ENCODE measurements around the gene ITFG1. TPM values are rescaled to one million over a fixed set of nuclear protein-coding genes. Genes with fewer than 3 reads are reported as not detected.
"Not testable (repeated sequence)": the region's sequence is repeated elsewhere in the genome, so short reads cannot be mapped to it uniquely, and the experiment has no call there.

Gene ITFG1
- total RNA-seq, 4 donors from 2014 or later = 31.7 to 66.0 (median 38.1) TPM

DNA sequence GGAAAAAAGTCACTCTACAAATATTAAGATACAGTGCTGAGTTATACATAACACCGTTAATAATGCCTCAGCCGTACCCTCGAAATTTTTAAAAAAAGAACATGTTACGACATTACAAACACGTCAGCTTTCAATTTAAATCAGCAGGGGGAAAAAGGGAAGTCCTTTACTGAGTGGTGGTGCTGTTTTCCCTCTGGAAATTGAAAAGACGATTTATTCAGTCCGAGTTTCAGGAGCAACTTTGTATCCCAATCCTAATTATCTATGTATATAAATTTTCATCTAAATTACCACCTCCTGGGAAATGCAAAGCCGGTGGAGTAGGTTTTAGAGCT, 318.4 kb downstream of the ITFG1 start:
- intact Hi-C loops (cut with DNase I; ENCODE audit: low total_unique reads) = no loop called here
- 0 to 1% methylated on average over 8 of the region's 8 CpGs for WGBS, 2 donors
- TF ChIP-seq, protein P1, sequence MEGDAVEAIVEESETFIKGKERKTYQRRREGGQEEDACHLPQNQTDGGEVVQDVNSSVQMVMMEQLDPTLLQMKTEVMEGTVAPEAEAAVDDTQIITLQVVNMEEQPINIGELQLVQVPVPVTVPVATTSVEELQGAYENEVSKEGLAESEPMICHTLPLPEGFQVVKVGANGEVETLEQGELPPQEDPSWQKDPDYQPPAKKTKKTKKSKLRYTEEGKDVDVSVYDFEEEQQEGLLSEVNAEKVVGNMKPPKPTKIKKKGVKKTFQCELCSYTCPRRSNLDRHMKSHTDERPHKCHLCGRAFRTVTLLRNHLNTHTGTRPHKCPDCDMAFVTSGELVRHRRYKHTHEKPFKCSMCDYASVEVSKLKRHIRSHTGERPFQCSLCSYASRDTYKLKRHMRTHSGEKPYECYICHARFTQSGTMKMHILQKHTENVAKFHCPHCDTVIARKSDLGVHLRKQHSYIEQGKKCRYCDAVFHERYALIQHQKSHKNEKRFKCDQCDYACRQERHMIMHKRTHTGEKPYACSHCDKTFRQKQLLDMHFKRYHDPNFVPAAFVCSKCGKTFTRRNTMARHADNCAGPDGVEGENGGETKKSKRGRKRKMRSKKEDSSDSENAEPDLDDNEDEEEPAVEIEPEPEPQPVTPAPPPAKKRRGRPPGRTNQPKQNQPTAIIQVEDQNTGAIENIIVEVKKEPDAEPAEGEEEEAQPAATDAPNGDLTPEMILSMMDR (IDR thresholded peaks at IDR 0.05) = no peak
- no peak for TF ChIP-seq POLR2A (IDR thresholded peaks at IDR 0.05)
- no peak for DNase-seq (ENCODE audit: low spot score in 2 of 2)
- H3K4me3 ChIP-seq (ENCODE audit: low read depth, poor library complexity, severe bottlenecking) = no peak overlapping the region

DNA sequence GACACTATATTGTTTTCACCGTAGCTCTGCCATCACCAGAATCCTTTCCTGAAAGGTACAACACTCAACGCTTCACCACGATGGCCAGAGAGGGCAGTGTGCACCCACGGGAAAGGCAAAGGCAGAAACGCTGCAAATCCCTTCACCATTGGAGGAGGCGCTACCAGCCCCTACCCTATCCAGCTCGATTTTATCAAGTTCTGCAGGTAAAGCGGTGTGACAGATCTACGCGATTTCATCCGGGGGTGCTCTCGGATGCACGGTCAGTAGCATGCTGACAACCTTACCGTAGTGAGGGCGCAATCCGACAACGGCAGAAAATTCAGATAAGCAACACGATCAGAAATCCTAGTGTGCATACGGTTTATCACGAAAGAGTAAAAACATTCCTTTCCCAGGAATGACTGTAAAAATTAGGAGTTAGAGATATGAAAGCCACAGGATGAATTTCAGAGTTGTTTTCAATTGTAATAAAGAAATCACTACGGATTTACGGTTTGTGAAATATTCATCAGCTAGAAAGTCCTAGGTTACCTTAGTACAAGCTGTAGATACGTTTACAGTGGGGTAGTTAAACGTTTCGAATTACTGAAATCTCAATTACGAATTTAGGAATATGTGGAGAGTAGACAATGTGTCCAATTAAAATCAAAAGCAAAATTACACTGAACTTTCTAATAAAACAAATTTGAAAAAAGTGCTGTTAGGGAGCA, 318.9 kb downstream of the ITFG1 start:
- intact Hi-C loops (cut with DNase I; ENCODE audit: low total_unique reads) = no loop called here
- TF ChIP-seq, protein P1 (IDR thresholded peaks at IDR 0.05) = peak in 1 of 3 donors; percentile 50
- TF ChIP-seq POLR2A (IDR thresholded peaks at IDR 0.05) = no peak
- H3K4me3 ChIP-seq (ENCODE audit: low read depth, poor library complexity, severe bottlenecking) = no peak overlapping the region
- WGBS, 2 donors = 1 to 2% methylated on average over 26 of the region's 26 CpGs
- DNase-seq (ENCODE audit: low spot score in 2 of 2) = peak; percentile 73 to 94

DNA sequence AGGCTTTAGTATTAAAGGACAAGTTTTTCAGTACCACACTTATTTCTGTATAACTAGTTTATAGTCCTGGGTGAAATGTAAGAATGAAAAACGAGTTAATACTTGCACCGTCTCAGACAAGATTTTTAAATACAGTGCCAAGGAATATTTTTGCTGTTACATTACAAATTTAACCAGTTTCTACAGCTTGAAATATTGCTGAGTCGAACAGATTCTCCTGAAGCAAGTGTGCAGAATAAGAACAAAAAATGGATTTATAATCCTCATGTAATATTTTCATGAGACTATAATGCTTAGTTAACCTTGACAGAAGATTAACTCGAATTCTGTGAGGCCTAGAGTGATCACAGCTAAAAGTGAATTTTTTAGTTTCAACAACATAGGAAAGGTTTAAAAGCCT, 320.2 kb downstream of the ITFG1 start:
- no peak overlapping the region for H3K4me3 ChIP-seq (ENCODE audit: low read depth, poor library complexity, severe bottlenecking)
- no peak for DNase-seq (ENCODE audit: low spot score in 2 of 2)
- TF ChIP-seq, protein P1 (IDR thresholded peaks at IDR 0.05) = no peak
- no peak for TF ChIP-seq POLR2A (IDR thresholded peaks at IDR 0.05)
- WGBS, 2 donors = 43 to 54% methylated on average over 4 of the region's 4 CpGs
- intact Hi-C loops (cut with DNase I; ENCODE audit: low total_unique reads) = no loop called here

DNA sequence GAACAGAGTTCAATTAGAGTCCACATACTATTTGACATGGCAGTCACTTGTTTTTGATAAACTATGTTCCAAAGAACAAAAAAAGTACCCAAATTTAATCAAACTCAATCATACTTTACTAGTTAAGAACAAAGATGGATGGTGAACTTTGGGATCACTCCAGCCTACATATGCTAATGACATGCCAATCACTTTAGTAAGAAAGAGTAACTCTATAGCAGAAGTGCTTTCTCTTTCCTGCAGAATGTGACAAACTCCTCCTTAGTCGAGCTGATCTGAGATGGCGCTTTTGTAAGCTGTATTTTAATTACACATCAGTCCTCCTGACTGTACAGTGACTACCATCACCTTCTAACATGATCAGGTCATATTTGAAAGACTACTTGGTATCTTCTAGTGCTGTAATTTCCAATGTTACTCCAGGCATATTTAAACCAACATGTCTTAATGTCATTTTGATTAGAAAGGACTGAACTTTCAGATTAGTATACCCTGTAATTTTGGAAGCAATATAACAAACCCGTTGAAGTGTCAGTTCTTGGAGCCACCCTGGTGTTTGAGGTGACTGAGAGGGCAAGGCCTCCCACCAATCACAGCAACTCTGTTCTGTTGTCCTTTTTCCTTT, 321.2 kb downstream of the ITFG1 start:
- H3K4me3 ChIP-seq (ENCODE audit: low read depth, poor library complexity, severe bottlenecking) = no peak overlapping the region
- no peak for TF ChIP-seq POLR2A (IDR thresholded peaks at IDR 0.05)
- TF ChIP-seq, protein P1 (IDR thresholded peaks at IDR 0.05) = no peak
- DNase-seq (ENCODE audit: low spot score in 2 of 2) = no peak
- 45 to 52% methylated on average over 3 of the region's 3 CpGs for WGBS, 2 donors
- intact Hi-C loops (cut with DNase I; ENCODE audit: low total_unique reads) = no loop called here

DNA sequence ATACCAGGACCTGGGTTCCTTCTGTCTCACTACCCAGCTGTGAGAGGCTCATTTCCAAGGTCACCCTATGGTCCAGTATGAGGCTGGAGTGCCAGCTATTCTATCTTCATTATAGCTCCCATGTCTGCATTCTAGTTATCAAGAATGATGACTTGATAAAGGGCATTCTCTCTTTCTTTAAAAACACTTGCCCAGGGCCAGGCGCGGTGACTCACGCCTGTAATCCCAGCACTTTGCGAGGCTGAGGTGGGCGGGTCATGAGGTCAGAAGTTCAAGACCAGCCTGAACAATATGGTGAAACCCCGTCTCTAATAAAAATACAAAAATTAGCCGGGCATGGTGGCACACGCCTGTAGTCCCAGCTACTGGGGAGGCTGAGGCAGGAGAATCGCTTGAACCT, 322.9 kb downstream of the ITFG1 start:
- H3K4me3 ChIP-seq (ENCODE audit: low read depth, poor library complexity, severe bottlenecking); intact Hi-C loops (cut with DNase I; ENCODE audit: low total_unique reads); DNase-seq (ENCODE audit: low spot score in 2 of 2): not testable (repeated sequence)
- WGBS, 2 donors = 84 to 88% methylated on average over 9 of the region's 9 CpGs

DNA sequence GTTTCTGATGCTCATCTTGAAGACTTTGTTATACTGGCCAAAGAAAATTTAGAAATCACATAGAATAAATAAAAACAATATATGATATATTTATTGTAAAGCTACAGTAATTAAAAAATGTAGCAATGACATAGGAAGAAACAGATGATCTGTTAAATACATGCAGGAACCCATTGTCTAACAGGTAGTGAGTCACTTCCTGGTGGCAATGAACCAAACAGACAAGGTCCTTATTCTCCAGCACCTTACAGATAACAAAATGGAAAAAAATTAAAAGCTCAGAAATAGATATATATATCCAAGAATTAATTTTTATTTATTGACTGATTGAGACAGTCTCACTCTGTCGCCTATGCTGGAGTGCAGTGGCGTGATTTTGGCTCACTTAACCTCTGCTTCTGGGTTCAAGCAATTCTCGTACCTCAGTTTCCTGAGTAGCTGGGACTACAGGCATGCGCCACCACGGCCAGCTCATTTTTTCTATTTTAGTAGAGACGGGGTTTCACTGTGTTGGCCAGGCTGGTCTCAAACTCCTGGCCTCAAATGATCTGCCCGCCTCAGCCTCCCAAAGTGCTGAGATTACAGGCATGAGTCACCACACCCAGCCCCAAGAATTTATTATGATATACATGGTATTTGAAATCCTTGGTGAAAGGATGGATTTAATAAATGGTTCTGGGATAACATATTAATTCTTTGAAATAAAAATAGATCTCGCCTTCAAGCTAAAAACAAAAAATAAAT, 324.6 kb downstream of the ITFG1 start:
- no peak overlapping the region for H3K4me3 ChIP-seq (ENCODE audit: low read depth, poor library complexity, severe bottlenecking)
- WGBS, 2 donors = 84 to 89% methylated on average over 8 of the region's 8 CpGs
- no peak for DNase-seq (ENCODE audit: low spot score in 2 of 2)
- intact Hi-C loops (cut with DNase I; ENCODE audit: low total_unique reads) = no loop called here
- no peak for TF ChIP-seq POLR2A (IDR thresholded peaks at IDR 0.05)
- TF ChIP-seq, protein P1 (IDR thresholded peaks at IDR 0.05) = no peak

Measured in lower leg skin (tissue), 4 donors.